ENCODE results near the gene TOB1.
"Not testable (repeated sequence)": the region's sequence is repeated elsewhere in the genome, so short reads cannot be mapped to it uniquely, and the experiment has no call there.

TOB1 gene

DNA sequence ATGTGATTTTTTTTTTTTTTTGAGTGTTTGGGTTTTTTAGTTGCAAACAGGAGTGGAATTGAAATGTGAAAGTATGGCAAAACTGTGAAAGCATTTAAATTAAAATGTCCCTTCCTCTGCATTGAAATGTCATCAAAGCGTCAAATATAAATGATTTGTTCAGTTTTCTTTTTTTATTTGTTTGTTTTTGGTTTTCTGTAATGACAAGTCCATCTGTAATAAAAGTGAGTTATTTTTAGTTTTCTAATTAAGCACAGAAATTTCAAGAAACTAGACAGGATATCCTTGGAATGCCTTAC lies 1.9 kb upstream of the TOB1 start:
- DNase-seq: no peak

DNA sequence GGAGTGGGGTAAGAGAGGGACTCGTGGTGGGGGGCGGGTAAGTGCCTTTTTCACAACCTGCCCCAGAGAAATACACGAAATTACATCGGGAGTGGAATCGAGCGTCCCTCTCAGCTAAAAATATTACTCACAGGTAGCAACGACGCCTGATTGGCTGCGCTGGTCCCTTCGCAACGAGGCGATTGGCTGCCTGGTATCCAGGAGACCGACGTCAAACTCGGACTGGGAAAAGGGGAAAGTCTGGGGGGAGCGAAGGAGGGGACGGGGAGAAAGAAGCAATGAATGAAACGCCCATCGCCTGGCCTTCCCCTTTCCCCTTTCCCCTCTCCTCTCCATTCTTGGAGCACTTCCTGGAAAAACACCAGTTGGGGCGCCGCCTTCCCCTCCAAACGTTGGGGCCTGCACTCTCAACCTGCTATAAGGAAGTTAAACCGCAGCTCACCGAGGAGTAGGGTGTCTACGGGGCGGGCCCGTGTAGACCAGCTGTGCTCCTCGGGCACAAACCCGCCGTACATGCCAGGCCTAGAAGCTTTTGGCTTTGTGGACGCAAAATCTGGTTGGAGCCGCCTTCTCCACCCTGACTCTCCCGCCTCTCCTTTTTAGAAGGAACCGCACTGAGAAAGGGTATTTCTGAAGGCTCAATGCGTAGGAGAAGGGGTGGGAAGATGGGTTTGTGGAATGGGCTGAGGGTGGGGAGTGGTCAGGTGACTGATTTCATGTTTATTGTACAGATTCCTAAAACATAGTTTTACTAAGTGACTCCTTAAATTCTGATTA lies 1.4 kb upstream of the TOB1 start:
- peak; percentile 82 for DNase-seq

DNA sequence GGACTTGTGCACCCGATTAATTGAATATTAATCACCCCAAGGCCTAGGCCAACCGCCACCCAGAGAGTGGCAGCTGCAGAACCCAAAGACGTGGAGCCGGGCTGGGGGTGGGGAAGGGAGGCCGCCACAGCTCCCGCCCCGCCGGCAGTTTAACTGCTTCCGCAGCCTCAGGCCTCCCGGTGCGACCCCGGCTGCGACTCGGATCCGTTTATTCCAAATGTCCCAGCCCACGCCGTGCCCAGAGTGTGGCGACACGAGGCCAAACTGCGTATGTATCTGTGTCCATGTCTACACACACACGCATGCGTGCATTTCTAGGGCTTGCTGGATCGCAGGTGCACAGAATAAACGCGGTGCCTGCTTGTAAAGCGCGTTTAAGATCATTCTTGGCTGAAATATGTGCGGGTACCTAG lies 802 bp upstream of the TOB1 start:
- no peak for DNase-seq

DNA sequence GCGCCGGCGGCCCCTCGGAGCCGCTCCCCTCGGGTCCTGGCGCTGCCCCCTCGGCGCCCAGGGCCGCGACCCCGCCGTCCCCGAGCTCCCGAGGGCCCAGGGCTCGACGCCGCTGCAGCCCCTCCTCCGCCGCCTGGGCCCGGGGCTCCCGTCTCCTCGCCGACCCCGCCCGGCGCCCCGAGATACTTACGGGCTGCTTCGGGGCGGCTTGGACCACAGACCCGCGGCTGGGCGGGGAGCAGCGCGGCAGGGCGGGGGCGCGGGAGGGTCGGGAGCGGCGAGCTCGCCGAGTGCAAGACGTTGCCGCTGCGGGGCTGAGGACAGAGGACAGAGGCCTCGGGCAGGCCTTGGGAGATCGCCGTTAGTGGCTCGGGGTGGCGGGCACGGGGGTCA lies 290 bp downstream of the TOB1 start:
- DNase-seq: no peak

DNA sequence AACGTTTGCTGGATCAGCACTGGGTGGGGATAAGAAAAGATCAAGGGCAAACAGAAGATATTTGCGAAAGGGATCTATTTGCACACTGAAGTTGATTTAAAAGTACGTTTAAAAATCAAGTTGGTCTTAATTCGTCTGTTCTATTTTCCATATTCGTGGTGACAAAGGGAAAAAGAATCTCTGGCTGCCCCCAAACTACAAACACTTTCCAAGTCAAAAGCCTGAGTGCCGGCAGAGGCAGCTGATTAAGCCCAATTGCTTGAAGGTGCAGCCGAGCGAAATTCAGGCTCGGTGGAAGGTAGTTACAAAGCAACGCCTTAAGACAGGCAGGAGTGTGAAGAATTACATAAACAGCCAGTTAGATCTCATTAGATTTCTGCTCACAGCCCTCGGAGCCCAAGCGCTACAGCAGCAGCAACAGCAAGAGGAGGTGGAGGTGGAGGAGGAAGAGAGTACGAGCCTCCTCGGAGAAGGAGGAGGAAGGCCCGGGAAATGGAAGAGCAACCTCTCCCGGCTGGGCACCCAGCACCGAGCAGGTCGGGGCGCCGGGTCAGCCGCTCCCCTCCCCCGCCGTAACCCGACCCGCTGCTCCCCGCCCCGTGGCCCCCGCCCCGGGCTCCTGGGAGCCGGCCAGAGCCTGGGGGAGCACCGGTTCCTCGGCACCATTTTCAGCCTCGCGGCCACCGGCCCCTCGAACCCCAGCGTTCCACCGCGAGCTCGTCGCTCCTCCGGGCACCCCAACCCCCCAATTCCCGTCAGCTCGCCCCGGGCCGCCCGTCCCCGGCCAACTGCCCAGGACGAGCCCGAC lies 890 bp downstream of the TOB1 start:
- peak; percentile 49 for DNase-seq

DNA sequence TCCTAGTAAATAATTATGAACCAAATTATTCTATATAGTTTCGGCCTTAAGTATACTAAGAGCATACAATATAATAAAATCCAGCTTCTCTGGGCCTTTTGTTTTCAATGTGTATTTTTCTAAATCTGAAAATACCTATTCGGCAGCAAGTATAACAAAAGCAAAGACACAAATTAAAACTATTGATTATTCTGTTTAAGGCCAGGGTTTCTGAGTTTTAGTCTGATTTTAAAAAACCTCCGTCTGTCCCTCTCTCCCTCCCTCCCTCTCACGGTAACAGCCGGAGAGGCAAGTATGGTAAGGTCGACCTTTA lies 1.5 kb downstream of the TOB1 start:
- no peak for DNase-seq

DNA sequence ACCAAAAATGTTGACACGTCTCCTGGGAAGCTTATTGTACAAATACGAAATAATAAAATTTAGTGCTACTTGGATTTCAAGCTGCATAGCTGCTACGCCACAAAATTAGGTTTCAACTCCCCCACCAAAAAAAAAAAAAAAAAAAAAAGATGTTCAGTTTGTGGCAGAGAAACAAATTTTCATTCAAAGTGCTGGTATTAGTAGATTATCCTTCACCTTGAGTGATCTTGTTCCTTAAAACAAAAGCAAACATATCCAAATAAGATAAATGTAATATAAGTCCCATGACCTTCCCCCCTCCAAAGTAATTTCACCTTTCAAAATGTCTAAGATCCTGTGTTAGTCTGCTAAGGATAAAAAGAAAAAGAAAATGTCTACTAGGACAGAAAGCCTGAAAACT lies 2.2 kb downstream of the TOB1 start:
- no peak for DNase-seq

DNA sequence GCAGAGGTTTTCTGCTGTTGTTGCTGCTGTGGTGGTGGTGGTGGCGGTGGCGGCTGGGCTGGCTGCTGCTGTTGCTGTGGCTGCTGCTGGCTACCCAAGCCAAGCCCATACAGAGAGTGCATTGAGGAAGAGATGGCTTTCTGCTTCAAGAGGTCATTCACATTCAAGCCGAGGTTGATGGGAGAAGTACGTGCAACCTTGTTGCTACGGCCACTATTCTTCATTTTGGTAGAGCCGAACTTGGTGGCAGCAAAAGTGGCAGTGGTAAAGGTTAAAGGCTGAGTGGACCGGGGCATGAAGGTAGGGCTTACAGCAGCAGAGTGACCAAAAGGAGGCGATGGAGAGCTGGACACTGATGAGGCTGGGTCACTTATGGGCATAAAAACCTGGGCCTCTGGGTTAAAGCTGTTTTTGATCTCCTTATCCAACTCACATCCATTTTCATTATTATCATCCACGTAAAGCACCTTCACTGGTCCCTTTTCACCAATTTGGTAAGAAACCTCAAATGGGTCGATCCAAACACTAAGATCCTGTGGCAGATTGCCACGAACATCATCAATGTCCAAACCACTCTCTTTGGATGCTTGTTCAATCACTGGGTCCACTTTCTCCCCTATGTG lies 2.8 kb downstream of the TOB1 start:
- peak; percentile 35 for DNase-seq

DNA sequence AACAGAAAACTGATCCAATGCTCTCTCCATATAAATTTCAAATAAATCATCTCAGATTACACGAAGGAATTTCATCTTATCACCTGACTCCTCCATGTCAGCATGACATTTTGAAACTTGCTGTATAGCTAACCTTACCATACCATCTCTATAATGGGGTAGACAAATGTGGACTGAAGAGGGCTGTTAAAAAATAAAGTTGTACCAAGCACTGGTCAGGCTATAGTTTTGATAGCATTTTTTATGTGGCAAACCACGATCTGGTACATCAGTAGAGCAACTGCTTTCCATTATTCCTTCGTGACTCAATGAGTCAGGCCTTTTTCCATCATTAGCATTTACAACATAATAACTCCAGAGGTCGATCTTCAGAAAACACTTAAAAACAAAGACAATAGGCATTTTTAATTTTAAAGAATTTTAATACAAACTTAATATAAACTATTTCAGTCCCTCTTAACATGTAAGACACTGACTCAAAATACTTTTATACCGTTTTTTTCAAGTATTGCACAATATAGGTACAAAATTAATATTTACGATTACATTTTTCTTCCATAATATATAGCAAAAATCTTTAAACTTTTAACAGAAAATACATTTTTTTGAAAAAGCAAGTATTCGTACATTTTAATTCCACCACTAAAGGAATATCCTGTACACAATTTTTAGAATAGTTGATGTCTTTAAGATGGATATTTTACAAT lies 4.2 kb downstream of the TOB1 start:
- no peak for DNase-seq

DNA sequence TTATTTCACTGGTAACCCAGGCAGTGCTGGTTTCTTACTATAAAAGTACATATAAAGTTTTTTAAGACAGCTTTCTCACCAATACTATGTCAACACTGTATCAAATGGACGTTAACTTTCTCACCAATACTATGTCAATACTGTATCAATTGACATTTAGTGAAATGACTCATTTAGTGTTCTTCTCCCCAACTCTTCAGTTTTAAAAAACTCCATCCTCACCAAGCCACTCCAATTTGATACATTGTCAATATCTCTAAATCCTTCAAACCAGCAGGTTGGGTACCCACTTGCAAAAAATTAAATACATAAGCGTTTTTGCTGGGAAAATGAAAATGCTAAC lies 4.8 kb downstream of the TOB1 start:
- no peak for DNase-seq

DNA sequence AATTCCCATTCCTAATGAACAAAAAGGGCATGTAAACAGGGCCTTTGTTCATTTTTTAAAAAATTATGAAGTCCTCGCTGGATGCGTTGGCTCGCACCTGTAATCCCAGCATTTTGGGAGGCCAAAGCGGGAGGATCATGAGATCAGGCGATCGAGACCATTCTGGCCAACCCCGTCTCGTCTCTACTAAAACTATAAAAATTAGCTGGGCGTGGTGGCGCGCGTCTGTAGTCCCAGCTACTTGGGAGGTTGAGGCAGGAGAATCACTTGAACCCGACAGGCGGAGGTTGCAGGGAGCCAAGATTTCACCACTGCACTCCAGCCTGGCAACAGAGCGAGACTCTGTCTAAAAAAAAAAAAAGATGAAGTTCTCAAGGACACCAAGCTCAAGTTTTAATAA lies 6.4 kb downstream of the TOB1 start:
- DNase-seq: not testable (repeated sequence)

DNA sequence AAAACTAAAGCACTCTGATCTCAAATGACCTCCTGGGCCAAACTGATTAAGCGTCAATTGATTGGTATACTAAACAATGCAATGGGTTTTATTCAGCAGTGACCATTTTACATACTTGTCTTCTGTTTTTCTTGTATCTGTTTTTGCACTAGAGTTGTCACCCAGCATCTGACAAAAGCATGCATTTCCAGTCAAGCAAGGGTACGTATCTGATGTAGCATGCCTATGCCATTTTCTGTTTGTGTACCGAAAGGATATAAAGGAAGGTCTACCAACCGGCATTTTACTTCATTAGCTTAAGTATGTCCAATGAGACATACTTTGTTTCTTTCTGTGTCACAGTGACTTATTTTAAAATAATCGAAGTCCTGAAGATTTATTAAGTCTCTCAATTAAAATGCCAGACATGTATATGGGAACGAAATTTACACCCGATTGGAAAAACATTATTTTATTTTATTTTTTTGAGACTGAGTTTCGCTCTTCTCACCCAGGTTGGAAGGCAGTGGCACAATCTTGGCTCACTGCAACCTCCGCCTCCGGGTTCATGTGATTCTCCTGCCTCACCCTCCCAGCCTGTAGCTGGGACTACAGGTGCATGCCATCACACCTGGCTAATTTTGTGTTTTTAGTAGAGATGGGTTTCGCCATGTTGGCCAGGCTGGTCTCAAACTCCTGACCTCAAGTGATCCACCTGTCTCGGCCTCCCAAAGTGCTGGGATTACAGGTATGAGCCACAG lies 7.5 kb downstream of the TOB1 start:
- no peak for DNase-seq

DNA sequence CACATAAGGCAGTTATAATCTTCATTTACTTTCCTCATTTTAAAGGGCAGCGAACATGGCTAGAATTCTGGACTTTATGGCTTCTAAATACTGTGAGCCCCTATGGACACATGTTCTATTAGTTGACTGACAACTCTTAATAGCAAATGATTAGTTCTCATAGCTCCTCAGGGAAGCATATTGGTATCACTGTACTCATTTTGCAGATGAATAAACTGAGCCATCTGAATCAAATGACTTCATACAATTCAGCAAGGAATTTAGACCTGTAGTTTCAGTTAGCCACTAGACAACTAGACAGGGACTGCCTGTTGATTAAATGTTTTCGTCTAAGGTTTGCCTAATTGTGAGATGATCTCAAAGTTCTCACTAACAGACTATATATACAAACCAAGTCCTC lies 9.7 kb downstream of the TOB1 start:
- no peak for DNase-seq

DNA sequence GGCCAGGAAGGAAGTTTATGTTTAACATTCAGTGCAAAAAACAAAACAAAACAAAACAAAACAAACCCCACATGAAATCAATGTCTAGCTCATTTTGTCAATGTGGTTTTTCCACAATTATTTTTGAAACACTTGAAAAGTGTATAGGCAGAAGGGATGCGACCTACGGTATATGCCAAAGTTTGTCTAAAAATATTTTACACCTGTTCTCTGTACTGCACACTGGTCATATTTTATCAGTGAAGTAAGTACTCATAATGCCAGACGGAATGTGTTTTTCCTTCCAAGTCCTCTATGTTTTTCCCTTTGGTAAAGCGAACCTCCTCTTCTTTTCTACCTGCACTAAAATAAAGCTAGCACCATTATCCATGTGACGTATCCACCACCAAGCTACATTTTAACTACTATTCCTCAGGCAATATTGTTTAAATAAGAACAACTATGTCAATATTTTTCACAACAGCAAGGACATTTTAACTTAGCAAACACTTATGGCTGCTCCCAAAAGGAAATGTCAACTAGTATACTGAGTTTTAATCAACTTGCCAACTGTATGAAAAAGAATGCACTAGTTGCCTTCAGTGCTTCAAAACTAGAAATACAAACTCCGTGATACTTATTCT lies 10.3 kb downstream of the TOB1 start:
- DNase-seq: no peak

DNA sequence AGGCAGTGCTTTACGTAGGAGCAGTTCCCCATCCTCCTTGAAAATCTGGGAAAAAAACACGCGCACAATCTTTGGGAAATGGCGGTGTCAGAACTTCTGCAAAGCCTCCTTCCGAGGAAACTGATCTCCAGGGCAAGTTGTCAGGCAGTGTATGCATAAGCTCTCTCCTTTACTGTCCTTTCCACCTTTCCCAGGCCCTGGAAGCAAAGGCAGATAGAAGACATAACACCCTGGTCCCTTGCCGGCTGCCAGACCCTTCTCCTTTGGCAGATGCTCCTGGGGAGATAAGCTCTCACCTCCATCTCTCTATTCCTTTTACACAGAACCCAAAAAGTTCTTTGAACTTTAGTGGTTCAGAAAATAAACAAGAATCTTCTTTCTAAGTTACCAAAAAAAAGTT lies 12.4 kb downstream of the TOB1 start:
- no peak for DNase-seq

DNA sequence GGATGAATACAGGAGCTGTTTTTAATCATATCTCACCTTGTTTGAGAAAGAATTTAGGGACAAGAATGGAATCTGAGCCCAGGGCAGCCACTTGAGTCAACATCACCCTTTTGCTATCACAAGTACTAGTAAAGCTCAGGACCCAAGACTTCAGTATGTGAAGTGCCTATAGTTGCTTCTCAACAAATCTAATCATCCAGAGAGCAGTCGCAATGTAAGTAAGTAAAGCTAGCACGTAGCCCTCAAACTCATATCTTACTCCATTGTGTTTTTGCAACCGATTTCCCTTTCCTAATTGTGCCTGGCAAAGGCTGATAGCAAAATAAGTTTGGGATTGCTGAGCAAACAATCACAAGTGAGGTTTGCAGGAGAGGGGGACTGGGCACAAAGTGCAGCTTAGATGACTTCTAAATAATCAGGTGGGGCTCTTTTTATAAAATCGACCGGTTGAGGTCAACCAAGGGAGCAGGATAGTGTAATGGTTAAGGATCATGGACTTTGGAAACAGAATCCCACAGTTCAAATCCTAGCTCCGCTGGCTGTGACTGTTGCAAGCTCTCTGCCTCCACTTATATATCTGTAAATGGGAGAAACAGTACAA lies 13.0 kb downstream of the TOB1 start:
- no peak for DNase-seq

DNA sequence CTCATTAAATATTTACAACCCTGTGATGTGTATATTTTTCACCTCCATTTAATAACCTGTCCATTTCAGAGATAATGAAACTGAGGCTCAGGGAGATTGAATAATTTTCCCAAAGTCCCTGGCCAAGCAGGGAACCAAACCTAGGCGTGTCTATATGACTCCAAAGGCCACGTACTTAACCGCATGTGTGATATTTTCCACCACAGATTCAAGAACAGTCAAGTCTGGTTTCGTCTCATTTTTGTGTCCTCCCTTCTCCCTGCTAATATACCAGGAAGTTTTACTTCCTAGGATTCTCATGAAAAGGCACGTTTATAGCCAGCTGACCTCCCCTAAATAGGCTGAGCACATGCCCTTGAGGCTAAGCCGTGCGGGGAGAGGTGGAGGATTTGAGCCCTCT lies 15.5 kb downstream of the TOB1 start:
- DNase-seq: no peak

DNA sequence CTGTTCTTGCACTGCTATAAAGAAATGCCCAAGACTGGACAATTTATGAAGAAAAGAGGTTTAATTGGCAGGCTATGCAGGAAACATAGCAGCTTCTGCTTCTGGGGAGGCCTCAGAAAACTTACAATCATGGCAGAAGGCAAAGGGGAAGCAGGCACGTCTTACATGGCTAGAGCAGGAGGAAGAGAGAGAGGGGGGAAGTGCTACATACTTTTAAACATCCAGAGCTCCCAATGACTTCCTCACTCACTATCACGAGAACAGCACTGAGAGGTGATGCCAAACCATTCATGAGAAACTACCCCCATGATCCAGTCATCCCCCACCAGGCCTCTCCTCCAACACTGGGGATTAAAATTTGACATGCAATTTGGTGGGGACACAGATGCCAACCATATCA lies 17.4 kb downstream of the TOB1 start:
- DNase-seq: no peak

DNA sequence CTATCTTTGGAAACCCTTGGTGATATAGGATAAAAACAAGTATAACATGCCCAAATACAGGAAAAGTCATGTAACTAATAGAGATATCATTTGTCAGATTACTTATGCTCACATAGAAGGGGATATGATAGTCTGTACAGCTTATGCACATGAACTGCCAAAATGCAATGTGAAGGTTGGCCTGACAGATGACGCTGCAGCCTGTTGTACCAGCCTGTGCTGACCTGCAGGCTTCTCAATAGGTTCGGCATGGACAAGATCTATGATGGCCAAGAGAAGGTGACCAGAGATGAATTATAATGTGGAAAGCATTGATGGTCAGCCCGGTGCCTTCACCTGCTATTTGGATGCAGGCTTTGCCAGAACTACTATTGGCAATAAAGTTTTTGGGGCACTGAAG lies 18.1 kb downstream of the TOB1 start:
- no peak for DNase-seq

DNA sequence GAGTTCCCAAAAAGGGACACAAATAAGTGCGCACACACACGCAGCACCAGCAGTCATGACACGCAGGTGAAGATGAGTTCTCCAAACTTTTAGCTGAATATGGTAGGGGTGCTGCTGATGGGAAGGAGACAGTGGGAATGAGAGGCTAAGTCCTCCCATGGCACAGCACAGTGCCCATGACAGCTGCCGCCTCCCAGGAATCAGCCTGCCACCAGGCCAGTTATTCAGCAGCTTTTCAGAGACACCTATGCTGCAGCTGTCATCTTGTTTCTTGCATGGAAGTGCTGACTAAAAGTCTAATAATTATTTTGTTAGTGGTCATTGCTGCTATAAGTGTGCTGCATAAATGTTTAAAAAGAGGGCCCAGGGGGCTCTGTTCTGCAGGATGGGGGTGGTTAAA lies 18.6 kb downstream of the TOB1 start:
- DNase-seq: no peak

DNA sequence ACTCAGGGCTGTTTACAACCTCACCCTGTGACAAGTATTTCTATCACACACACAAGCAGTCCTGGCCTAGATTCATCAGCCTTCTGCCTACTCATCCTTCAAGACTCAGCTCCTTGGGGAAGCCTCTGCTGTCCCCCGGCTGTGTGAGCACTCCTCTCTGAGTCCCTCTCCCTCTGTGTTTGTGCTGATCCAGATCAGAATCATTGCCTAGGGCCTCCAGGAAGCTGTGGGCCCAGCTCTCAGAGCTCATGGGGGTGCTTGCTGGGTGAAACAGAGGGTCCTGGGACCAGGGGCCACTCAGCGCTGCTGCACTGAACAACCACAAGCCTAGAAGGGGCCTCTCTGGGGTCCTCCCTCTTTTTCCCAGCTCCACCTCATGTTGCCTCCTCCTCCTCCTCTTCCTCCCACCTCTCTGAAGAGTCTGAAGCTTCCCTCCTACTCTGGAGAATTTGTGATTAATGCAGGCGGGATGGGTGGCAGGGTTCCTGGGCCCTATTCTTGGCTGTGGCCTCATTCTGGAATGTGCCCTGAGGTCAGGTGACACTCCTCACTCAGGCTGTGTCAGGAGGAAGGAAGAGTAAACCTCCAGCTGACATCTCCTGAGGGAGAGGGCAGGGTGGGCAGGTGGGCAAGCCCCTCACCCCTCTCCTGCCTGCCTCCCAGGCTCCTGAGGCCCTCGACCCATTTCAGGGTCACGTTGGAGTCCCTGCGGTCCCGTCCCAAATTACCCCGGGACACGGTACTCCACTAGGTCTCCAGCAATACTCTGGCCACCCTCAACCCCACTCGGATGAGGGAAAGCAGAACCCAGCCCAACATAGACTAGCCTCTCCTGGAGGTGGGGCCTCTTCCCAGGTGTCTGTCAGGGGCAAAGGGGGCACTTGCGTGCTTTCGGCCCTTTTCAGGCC lies 20.7 kb downstream of the TOB1 start:
- DNase-seq: peak; percentile 21

Measured in kidney glomerular epithelial cell (primary cell).